Lower leg skin (tissue), 4 donors: ENCODE results near the gene TTC22. TPM values are rescaled to one million over a fixed set of nuclear protein-coding genes. Genes with fewer than 3 reads are reported as not detected.

ENCODE experiments used
- DNase-seq, 2 donors: peaks; one replicate each; pipeline ENCODE4 v3.0.0-alpha.2; 2019; ENCODE audit warnings: low spot score in 2 of 2
- H3K4me3 ChIP-seq: fragments of 200-600 bp; sonication (generic); 2 replicates; pipeline ENCODE4 v1.5.1; 2017; ENCODE audit warnings: mild to moderate bottlenecking, low read depth; ENCODE audit not compliant: poor library complexity, severe bottlenecking
- POLR2A ChIP-seq, 2 donors: fragments of 450-650 bp; IDR thresholded peaks; one replicate each; pipeline ENCODE4 v1.6.1; 2016 to 2017; ENCODE audit warnings: antibody characterized with exemption in 2 of 2, mild to moderate bottlenecking in 1 of 2, moderate library complexity in 1 of 2
- whole genome bisulfite sequencing, 2 donors: methylation state at CpG; one replicate each; pipeline ENCODE4 v1.1.5; 2018; 5-methylcytosine and 5-hydroxymethylcytosine counted together
- intact Hi-C: fragments of 100-400 bp; cut with DNase I; formaldehyde crosslinking; loops from one replicate; pipeline ENCODE4 v1.15.0; 2023; ENCODE audit warnings: low total_unique reads
- total RNA-seq, 4 donors: library from RNA; depleted of rRNA; stranded (reverse); fragments of >200 nt; gene quantifications; one replicate each; pipeline ENCODE4 v1.1.0, GENCODE V29; 2016
- TF ChIP-seq, protein P1 (sequence below), 3 donors: fragments of 450-650 bp; IDR thresholded peaks; one replicate each; pipeline ENCODE4 v1.5.1; 2016; ENCODE audit warnings: antibody characterized with exemption in 3 of 3, mild to moderate bottlenecking in 3 of 3, moderate library complexity in 2 of 3

The TTC22 gene
- total RNA-seq = 10 to 100 TPM; 49.1 to 76.6 (median 65.7) TPM

DNA sequence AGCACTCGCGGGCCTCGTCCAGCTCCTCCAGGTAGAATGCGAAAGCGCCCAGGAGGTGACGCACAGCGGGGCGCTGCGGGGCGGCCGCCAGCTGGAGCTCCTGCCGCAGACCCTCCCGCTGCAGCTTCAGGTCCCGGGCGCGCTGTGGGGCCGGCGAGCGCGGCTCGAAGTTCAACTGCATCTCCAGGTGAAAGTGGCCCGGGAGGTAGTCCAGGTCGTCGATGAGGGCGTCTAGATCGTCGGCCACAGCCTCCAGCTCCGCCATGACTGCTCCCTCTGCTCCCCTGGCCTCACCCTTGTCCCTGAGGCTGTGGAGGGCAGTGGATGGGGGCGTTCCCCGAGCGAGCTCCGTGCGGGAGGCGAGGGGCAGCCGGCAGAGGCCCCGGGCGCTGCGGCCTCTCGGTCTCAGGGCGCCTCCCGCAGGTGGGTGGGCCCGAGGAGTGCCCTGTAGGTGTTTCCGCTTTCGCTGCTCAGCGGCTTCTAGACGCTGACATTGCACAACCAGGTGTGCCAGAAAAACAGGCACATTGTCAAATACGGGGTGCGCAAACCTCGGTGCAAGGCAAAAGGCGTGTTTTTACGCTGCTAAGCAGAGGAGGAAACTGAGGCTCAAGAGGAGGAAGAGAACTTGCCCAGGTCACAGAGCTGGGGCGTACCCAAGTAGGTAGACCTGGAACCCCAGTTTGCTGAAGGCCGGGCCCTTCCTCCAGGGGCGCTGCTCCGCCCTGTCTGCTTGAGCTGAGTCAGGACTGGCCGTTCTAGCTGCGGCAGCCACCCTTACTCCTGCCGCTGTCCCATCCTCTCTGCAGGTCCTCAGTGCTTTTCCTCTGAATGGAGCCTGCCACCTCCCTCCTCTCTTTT, at the start of gene TTC22:
Gene TTC22, minus strand, starts transcription at position 425 of the 861 bp plus-strand sequence. Its CDS starts 160 bp downstream, at position 265.
- peak within 1 kb of the TSS; percentile 35 for H3K4me3 ChIP-seq
- TF ChIP-seq, protein P1, sequence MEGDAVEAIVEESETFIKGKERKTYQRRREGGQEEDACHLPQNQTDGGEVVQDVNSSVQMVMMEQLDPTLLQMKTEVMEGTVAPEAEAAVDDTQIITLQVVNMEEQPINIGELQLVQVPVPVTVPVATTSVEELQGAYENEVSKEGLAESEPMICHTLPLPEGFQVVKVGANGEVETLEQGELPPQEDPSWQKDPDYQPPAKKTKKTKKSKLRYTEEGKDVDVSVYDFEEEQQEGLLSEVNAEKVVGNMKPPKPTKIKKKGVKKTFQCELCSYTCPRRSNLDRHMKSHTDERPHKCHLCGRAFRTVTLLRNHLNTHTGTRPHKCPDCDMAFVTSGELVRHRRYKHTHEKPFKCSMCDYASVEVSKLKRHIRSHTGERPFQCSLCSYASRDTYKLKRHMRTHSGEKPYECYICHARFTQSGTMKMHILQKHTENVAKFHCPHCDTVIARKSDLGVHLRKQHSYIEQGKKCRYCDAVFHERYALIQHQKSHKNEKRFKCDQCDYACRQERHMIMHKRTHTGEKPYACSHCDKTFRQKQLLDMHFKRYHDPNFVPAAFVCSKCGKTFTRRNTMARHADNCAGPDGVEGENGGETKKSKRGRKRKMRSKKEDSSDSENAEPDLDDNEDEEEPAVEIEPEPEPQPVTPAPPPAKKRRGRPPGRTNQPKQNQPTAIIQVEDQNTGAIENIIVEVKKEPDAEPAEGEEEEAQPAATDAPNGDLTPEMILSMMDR (IDR thresholded peaks at IDR 0.05) = no peak
- TF ChIP-seq POLR2A (IDR thresholded peaks at IDR 0.05) = no peak
- WGBS, 2 donors = 3 to 4% methylated on average over 36 to 57 of the region's 58 CpGs
- peak in 1 of 2 donors; percentile 89 for DNase-seq
- intact Hi-C loops = no loop called here

DNA sequence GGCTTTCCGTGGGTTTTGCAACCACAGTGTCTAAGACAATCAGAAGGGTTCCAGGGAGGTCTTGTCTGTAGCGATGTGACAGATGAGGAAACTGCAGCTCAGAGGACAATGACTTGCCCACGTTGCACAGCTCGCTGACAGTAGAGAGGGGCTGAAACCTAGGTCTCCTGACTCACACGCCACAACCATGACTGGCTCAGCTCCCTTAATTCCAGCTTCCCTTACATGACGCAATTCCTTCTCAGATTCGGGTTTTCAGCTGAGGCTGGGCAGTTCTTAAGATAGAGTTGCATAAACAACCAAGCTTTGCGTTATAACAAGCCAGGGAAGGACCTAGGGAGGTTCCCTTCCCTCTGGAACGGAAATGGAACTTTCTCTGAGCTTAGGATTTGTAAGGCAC, 49.6 kb upstream of the TTC22 start:
- DNase-seq = peak; percentile 72 to 89
- intact Hi-C loops = no loop called here
- TF ChIP-seq POLR2A (IDR thresholded peaks at IDR 0.05) = no peak
- TF ChIP-seq, protein P1 (IDR thresholded peaks at IDR 0.05) = no peak
- no peak overlapping the region for H3K4me3 ChIP-seq
- WGBS, 2 donors = 35 to 38% methylated on average over 9 of the region's 9 CpGs

GRCh38 chr1:54850069-54850730, 49.1 kb upstream of the TTC22 start:
- WGBS, 2 donors = 28 to 31% methylated on average over 5 of the region's 5 CpGs
- TF ChIP-seq POLR2A (IDR thresholded peaks at IDR 0.05) = no peak
- TF ChIP-seq, protein P1 (IDR thresholded peaks at IDR 0.05) = no peak
- intact Hi-C loops = no loop called here
- DNase-seq = peak; percentile 30 to 86
- no peak overlapping the region for H3K4me3 ChIP-seq

DNA sequence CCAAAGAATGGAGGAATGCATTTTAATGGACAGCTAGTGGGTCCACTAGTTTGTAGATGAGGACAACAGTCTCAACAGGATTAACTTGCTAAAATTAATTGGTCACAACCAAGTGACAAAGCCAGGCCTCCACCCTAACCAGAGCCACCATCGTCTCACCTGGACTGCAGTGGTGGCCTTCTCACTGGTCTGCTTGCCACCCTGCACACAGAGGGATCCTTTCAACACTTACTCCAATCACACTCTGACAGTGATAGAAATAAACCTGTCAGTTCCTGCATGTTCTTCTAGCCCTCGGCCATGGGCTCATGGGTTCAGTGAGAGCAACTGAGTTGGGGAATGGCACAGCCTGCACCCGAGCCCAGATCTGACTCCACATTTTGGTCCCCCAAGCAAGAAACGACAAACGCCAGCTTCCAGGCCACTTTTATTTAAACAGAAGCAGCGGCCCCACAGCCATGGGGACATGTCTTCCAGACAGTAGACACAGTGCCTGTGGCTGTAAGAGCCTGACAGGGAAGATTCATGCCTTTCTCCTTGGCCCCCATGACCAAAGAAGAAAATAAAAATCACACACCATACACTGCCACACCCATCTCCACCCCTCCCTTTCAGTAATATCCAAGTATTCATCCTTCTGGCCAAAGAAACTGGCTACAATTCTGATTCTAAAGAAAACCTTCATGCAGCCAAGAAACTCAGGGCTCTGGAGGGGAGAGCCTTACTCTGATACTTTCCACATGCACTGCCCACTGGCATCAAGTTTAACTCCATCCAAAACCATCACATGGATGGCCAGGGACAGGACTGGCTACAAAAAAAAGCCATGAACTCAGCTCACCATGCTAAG, 48.3 kb upstream of the TTC22 start:
- intact Hi-C loops = no loop called here
- H3K4me3 ChIP-seq = no peak overlapping the region
- TF ChIP-seq POLR2A (IDR thresholded peaks at IDR 0.05) = no peak
- TF ChIP-seq, protein P1 (IDR thresholded peaks at IDR 0.05) = no peak
- 35 to 37% methylated on average over 6 of the region's 6 CpGs for WGBS, 2 donors
- peak in 1 of 2 donors; percentile 78 for DNase-seq

DNA sequence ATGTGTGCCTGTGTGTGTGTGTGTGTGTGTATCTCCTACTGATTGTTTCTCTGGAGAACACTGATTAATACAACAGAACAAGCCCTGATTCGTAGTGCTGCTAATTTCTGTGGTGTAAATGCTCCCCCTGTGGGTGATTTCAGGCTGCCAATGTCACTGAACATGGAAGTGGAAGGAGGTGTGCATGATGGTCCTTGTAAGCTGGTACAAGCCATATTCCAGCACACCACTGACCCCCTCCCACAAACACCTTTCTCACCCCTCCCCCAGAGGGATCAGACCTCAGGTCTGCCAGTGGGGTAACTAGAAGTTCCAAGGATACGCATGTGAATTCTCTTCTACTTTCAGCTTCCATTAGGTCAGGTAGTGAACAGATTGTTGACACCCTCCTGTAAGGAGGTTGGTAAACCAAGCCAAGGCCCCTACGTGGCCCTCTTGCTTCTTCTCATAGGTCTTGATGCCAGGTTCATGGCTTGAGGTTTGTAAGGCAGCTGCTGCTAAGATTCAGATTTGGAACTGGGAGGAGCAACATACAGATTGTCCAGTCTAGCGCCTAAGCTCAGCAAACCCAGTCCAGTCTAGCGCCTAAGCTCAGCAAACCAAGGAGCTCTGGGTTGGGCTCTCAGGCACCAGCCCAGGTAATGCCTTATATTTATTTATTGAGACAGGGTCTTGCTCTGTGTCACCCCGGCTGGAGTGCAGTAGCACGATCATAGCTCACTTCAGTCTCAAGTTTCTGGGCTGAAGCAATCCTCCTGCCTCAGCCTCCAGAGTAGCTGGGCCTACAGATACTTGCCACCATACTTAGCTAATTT, 47.2 kb upstream of the TTC22 start:
- TF ChIP-seq, protein P1 (IDR thresholded peaks at IDR 0.05) = no peak
- no peak for TF ChIP-seq POLR2A (IDR thresholded peaks at IDR 0.05)
- DNase-seq = peak in 1 of 2 donors; percentile 68
- 81 to 92% methylated on average over 7 of the region's 7 CpGs for WGBS, 2 donors
- intact Hi-C loops = no loop called here
- no peak overlapping the region for H3K4me3 ChIP-seq
